Gastroesophageal sphincter (tissue), 4 donors: ENCODE measurements around the gene MET. TPM values are rescaled to one million over a fixed set of nuclear protein-coding genes. Genes with fewer than 3 reads are reported as not detected.
"Not testable (repeated sequence)": the region's sequence is repeated elsewhere in the genome, so short reads cannot be mapped to it uniquely, and the experiment has no call there.

Experiments
- ATAC-seq: fragments of 150-250 bp; one replicate; pipeline ENCODE4 v1.9.1; 2016; ENCODE audit warnings: mild to moderate bottlenecking, moderate library complexity
- H3K27ac ChIP-seq, 4 donors: fragments of 200-600 bp; sonication (generic) in 3 of 4; 1 replicate in 3 of 4; 2 replicates in 1 of 4; pipeline ENCODE4 v1.5.1; 2016 to 2019
- H3K27me3 ChIP-seq: fragments of 200-600 bp; sonication (generic); one replicate; pipeline ENCODE4 v1.5.1; 2019
- H3K36me3 ChIP-seq, 2 donors: fragments of 200-600 bp; sonication (generic); one replicate each; pipeline ENCODE4 v1.5.1; 2019; ENCODE audit warnings: control low read depth in 1 of 2
- H3K4me1 ChIP-seq, 3 donors: fragments of 200-600 bp; sonication (generic); 1 replicate in 2 of 3; 2 replicates in 1 of 3; pipeline ENCODE4 v1.5.1; 2016 to 2019; ENCODE audit warnings: control low read depth in 2 of 3
- H3K4me3 ChIP-seq, 2 donors: fragments of 200-600 bp; sonication (generic); one replicate each; pipeline ENCODE4 v1.5.1; 2019; ENCODE audit warnings: mild to moderate bottlenecking in 1 of 2, moderate library complexity in 1 of 2
- H3K9me3 ChIP-seq, 3 donors: fragments of 200-600 bp; sonication (generic); one replicate each; pipeline ENCODE4 v1.5.1; 2017 to 2019; ENCODE audit warnings: control low read depth in 2 of 3
- CTCF ChIP-seq, 4 experiments: fragments of 200-600 bp in 2 of 4; fragments of 450-650 bp in 2 of 4; sonication (generic) in 1 of 4; IDR thresholded peaks; one replicate each; pipeline ENCODE4 v1.5.1; 2017 to 2019; ENCODE audit warnings: antibody characterized with exemption in 4 of 4, mild to moderate bottlenecking in 2 of 4, moderate library complexity in 2 of 4
- EP300 ChIP-seq: sonication (generic); formaldehyde crosslinking; IDR thresholded peaks from one replicate; pipeline ENCODE4 v1.6.1; 2017; ENCODE audit warnings: antibody characterized with exemption, mild to moderate bottlenecking
- POLR2A ChIP-seq, 2 donors: fragments of 450-650 bp; IDR thresholded peaks; one replicate each; pipeline ENCODE4 v1.6.1; 2017; ENCODE audit warnings: antibody characterized with exemption in 2 of 2, mild to moderate bottlenecking in 2 of 2, moderate library complexity in 1 of 2
- POLR2AphosphoS5 ChIP-seq: sonication (generic); formaldehyde crosslinking; IDR thresholded peaks from one replicate; pipeline ENCODE4 v1.6.1; 2017; ENCODE audit warnings: antibody characterized with exemption
- WGBS, 2 donors: methylation state at CpG; one replicate each; pipeline ENCODE4 v1.1.5; 2018; ENCODE audit warnings: low coverage in 1 of 2; 5-methylcytosine and 5-hydroxymethylcytosine counted together
- total RNA-seq, 4 donors: library from RNA; depleted of rRNA; stranded (reverse); fragments of >200 nt; gene quantifications; one replicate each; pipeline ENCODE4 v1.1.0, GENCODE V29; 2016

MET gene
- total RNA-seq, 4 donors from 2014 or later: 5.8 to 27.2 (median 21.3) TPM

- peak; percentile 74 for ATAC-seq
- TF ChIP-seq POLR2AphosphoS5: peak; percentile 50
- no peak for TF ChIP-seq CTCF (IDR thresholded peaks at IDR 0.05)
Observed at GRCh38 chr7:116653204-116653603, 18.8 kb upstream of the MET start.

GRCh38 chr7:116653646-116654045 is 18.4 kb upstream of the MET start:
- ATAC-seq: no peak
- TF ChIP-seq CTCF (IDR thresholded peaks at IDR 0.05) (no peak), POLR2AphosphoS5 (no peak), POLR2A (IDR thresholded peaks at IDR 0.05) (no peak), EP300 (no peak)
- WGBS, 2 donors: 59 to 67% methylated on average over 2 of the region's 2 CpGs
- Histone ChIP-seq H3K4me3 (no peak overlapping the region), H3K36me3 (no peaks in the 10 kb centered on the region), H3K9me3 (no peaks in the 10 kb centered on the region), H3K27me3 (no peaks in the 10 kb centered on the region), H3K4me1 (peaks cover 0 to 6% (median 0%) of the 10 kb centered on the region in 3 donors), H3K27ac (no peak overlapping the region)

More at GRCh38 chr7:116653204-116653603, 18.8 kb upstream of the MET start:
- WGBS, 2 donors: 50 to 55% methylated on average over 3 of the region's 3 CpGs
- no peaks in the 10 kb centered on the region for H3K27me3 ChIP-seq
- peaks cover 0 to 6% (median 0%) of the 10 kb centered on the region in 3 donors for H3K4me1 ChIP-seq
- H3K27ac ChIP-seq: peak overlapping the region in 3 of 4 donors; percentile 25 to 53 (median 50)
- no peak overlapping the region for H3K4me3 ChIP-seq
- no peaks in the 10 kb centered on the region for H3K36me3 ChIP-seq
- H3K9me3 ChIP-seq: no peaks in the 10 kb centered on the region

DNA sequence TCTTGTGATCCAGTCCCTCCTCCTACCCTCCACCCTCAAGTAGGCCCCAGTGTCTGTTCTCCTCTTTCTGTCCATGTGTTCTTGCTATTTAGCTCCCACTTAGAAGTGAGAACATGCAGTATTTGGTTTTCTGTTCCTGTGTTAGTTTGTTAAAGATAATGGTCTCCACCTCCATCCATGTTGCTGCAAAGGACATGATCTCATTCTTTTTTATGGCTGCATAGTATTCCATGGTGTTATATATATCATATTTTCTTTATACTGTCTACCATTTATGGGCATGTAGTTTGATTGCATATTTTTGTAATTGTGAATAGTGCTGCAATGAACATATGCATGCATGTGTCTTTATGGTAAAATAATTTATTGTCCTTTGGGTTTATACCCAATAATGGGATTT is 12.7 kb upstream of the MET start:
- not testable (repeated sequence) for H3K36me3 ChIP-seq, H3K4me3 ChIP-seq, H3K27ac ChIP-seq, H3K4me1 ChIP-seq, ATAC-seq, H3K9me3 ChIP-seq, H3K27me3 ChIP-seq

DNA sequence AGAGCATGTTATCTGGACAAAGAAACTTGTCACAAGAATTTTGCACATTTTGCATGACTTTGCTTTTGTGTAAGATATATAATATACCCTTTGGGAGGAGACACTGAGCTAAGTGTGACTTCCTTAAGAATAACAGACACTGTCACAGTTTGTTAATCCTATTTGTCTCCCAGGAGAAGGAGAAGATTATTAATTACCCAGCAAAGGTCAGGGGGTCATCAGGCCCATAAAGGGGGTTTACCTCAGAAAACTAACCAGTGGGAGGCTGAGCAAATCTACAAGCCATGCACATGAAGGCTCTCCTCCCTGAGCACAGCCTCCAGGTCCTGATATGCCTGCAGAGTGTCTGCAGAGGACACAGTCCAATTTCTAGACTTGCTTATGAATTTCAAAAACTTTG is 10.1 kb upstream of the MET start:
- H3K4me1 ChIP-seq: no peaks in the 10 kb centered on the region
- H3K4me3 ChIP-seq: no peak overlapping the region
- no peak for ATAC-seq
- TF ChIP-seq POLR2AphosphoS5: no peak
- TF ChIP-seq POLR2A (IDR thresholded peaks at IDR 0.05): no peak
- no peak for TF ChIP-seq CTCF (IDR thresholded peaks at IDR 0.05)
- TF ChIP-seq EP300: no peak
- no peaks in the 10 kb centered on the region for H3K36me3 ChIP-seq
- H3K27ac ChIP-seq: no peak overlapping the region
- no peaks in the 10 kb centered on the region for H3K9me3 ChIP-seq
- H3K27me3 ChIP-seq: peaks cover 6% of the 10 kb centered on the region

DNA sequence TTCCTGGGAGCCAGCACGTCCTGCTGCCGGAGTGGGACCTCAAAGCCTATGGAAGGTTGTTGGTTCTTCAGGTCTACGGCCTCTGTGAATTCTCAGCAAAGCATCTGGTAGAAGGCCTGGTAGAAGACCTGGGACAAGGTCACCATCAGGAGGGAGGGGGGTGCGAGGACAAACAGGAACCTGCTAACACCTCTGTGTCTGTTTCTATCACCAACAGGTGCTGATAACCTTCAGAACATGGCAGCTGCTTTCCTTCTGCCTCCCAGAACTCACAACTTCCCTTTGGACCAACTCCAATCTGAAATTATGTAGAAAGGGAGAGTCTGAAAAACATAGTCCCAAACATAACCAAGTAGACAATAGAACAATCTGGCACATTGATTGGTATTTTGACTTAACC is 8.3 kb upstream of the MET start:
- WGBS, 2 donors: 93 to 95% methylated on average over 3 to 4 of the region's 4 CpGs
- no peak overlapping the region for H3K27ac ChIP-seq

More for the DNA sequence above, 8.3 kb upstream of the MET start:
- no peak for ATAC-seq
- Histone ChIP-seq H3K4me1 (no peaks in the 10 kb centered on the region), H3K4me3 (no peak overlapping the region), H3K9me3 (no peaks in the 10 kb centered on the region), H3K27me3 (peaks cover 6% of the 10 kb centered on the region), H3K36me3 (no peaks in the 10 kb centered on the region)
- TF ChIP-seq EP300 (no peak), POLR2A (IDR thresholded peaks at IDR 0.05) (no peak), CTCF (IDR thresholded peaks at IDR 0.05) (no peak), POLR2AphosphoS5 (no peak)
